BE2C (cell line): Measurements from ENCODE around the gene ETS1.

Source experiments
- DNase-seq: peaks from one replicate; pipeline ENCODE4 v3.0.0-alpha.2; 2020
- H3K27me3 ChIP-seq: fragments of 250-450 bp; sonication (Bioruptor Pico); 2 replicates; pipeline ENCODE4 v1.5.1; 2020; ENCODE audit warnings: mild to moderate bottlenecking
- H3K36me3 ChIP-seq: fragments of 250-450 bp; sonication (Bioruptor Pico); 2 replicates; pipeline ENCODE4 v1.5.1; 2020; ENCODE audit warnings: mild to moderate bottlenecking
- H3K4me1 ChIP-seq: fragments of 250-450 bp; sonication (Bioruptor Pico); 2 replicates; pipeline ENCODE4 v1.5.1; 2020
- H3K4me3 ChIP-seq: 2 replicates; pipeline ENCODE4 v1.5.1; 2011; ENCODE audit warnings: low read depth, low read length
- H3K9me3 ChIP-seq: fragments of 250-450 bp; sonication (Bioruptor Pico); 2 replicates; pipeline ENCODE4 v1.5.1; 2020
- TF ChIP-seq, protein P1 (sequence below): IDR thresholded peaks from 2 replicates; pipeline ENCODE4 v1.5.1; 2012; ENCODE audit warnings: mild to moderate bottlenecking, low read depth, low read length

ETS1 gene

DNA sequence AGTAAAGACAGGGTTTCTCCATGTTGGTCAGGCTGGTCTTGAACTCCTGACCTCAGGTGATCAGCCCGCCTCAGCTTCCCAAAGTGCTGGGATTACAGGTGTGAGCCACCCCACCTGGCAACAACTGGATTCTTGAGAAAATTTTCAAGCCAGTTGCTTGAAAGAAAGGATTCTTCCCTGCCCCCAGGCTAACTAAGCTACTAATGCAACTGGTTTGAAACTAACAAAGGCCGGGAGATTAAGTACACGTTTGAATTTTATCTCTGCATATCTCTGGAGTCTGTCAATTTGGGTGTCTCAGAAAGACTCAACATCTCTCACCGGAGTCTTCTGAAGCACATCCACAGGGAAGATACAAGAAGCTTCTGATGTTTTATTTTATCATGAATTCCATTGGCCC lies 10.7 kb upstream of the ETS1 start:
- Histone ChIP-seq H3K4me3 (no peak overlapping the region), H3K4me1 (peaks cover 12% of the 10 kb centered on the region), H3K27me3 (no peaks in the 10 kb centered on the region), H3K36me3 (no peaks in the 10 kb centered on the region), H3K9me3 (no peaks in the 10 kb centered on the region)
- TF ChIP-seq, protein P1, sequence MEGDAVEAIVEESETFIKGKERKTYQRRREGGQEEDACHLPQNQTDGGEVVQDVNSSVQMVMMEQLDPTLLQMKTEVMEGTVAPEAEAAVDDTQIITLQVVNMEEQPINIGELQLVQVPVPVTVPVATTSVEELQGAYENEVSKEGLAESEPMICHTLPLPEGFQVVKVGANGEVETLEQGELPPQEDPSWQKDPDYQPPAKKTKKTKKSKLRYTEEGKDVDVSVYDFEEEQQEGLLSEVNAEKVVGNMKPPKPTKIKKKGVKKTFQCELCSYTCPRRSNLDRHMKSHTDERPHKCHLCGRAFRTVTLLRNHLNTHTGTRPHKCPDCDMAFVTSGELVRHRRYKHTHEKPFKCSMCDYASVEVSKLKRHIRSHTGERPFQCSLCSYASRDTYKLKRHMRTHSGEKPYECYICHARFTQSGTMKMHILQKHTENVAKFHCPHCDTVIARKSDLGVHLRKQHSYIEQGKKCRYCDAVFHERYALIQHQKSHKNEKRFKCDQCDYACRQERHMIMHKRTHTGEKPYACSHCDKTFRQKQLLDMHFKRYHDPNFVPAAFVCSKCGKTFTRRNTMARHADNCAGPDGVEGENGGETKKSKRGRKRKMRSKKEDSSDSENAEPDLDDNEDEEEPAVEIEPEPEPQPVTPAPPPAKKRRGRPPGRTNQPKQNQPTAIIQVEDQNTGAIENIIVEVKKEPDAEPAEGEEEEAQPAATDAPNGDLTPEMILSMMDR, result no peak
- DNase-seq, result no peak

- no peaks in the 10 kb centered on the region for H3K27me3 ChIP-seq
- H3K4me1 ChIP-seq, result peaks cover 12% of the 10 kb centered on the region
- TF ChIP-seq, protein P1, result no peak
- no peak for DNase-seq
- H3K4me3 ChIP-seq, result no peak overlapping the region
- H3K9me3 ChIP-seq, result no peaks in the 10 kb centered on the region
- no peaks in the 10 kb centered on the region for H3K36me3 ChIP-seq
Measured at GRCh38 chr11:128597209-128597608, 9.9 kb upstream of the ETS1 start.

GRCh38 chr11:128596250-128596649 lies 8.9 kb upstream of the ETS1 start:
- Histone ChIP-seq H3K36me3 (no peaks in the 10 kb centered on the region), H3K9me3 (no peaks in the 10 kb centered on the region), H3K4me3 (no peak overlapping the region), H3K4me1 (peaks cover 12% of the 10 kb centered on the region), H3K27me3 (no peaks in the 10 kb centered on the region)
- TF ChIP-seq, protein P1, result no peak
- DNase-seq, result no peak

DNA sequence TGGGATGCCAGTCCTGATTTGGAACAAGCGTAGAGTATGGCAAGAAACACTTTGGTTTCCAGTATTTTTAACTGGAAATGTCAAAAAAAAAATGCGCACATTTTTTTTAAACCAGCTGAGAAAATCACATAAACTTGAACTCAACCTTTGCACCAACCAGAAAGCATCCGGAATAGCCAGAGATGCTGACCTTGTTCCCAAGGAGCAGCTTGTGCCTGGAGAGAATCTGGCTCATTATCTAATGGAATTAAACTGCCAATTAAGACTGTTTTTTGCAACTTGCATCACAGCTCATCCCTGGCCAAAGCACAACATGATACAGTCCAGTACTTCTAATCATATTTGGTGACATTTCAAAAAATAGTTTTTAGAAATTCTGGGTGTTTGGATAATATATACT lies 8.4 kb upstream of the ETS1 start:
- TF ChIP-seq, protein P1, result no peak

GRCh38 chr11:128595221-128595620 lies 7.9 kb upstream of the ETS1 start:
- DNase-seq, result no peak
- no peaks in the 10 kb centered on the region for H3K27me3 ChIP-seq
- no peaks in the 10 kb centered on the region for H3K36me3 ChIP-seq
- peaks cover 12% of the 10 kb centered on the region for H3K4me1 ChIP-seq
- no peak overlapping the region for H3K4me3 ChIP-seq
- TF ChIP-seq, protein P1, result no peak
- no peaks in the 10 kb centered on the region for H3K9me3 ChIP-seq

More for the DNA sequence above, 8.4 kb upstream of the ETS1 start:
- H3K4me3 ChIP-seq, result no peak overlapping the region
- no peak for DNase-seq
- H3K27me3 ChIP-seq, result no peaks in the 10 kb centered on the region
- peaks cover 12% of the 10 kb centered on the region for H3K4me1 ChIP-seq
- no peaks in the 10 kb centered on the region for H3K36me3 ChIP-seq
- H3K9me3 ChIP-seq, result no peaks in the 10 kb centered on the region

DNA sequence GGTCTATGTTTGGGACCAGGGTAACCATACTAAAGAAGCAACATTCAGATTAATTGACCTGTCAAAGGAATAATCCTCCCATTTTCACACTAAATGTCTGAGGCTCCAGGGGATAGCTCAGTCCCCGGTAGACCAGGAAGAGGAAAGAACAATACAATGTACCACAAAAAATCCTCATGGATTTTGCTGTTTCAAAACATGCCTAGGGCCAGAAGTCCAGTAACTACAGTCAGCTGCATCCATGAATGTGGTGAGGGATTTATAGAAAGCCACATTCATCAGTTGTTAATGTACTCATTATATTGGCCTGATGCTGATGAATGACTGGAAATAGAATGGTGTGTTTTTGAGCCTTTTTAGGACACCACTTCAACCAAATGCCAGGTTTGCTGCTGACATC lies 6.9 kb upstream of the ETS1 start:
- Histone ChIP-seq H3K27me3 (no peaks in the 10 kb centered on the region), H3K4me3 (no peak overlapping the region), H3K36me3 (no peaks in the 10 kb centered on the region), H3K4me1 (peaks cover 12% of the 10 kb centered on the region), H3K9me3 (no peaks in the 10 kb centered on the region)
- TF ChIP-seq, protein P1, result no peak
- no peak for DNase-seq
